GM19193 (cell line): ENCODE measurements around the gene SORCS2.

ENCODE experiments used
- POLR2A ChIP-seq: IDR thresholded peaks from 4 replicates; pipeline ENCODE4 v1.6.1; 2011; ENCODE audit not compliant: insufficient read depth, insufficient read length; ENCODE audit errors: extremely low read depth

The SORCS2 gene

GRCh38 chr4:7199771-7200441 is 7.6 kb downstream of the SORCS2 start:
- no peak for TF ChIP-seq POLR2A

- no peak for TF ChIP-seq POLR2A
These were observed 8.5 kb downstream of the SORCS2 start for GRCh38 chr4:7200801-7201200.

GRCh38 chr4:7201420-7202305 is 9.3 kb downstream of the SORCS2 start:
- no peak for TF ChIP-seq POLR2A

- TF ChIP-seq POLR2A: no peak
These were observed 10.1 kb downstream of the SORCS2 start for GRCh38 chr4:7202411-7202810.

- TF ChIP-seq POLR2A: no peak
These were observed 12.5 kb downstream of the SORCS2 start for GRCh38 chr4:7204656-7205387.

- no peak for TF ChIP-seq POLR2A
These were observed 14.0 kb downstream of the SORCS2 start for GRCh38 chr4:7206385-7206784.

GRCh38 chr4:7206911-7207567 is 14.7 kb downstream of the SORCS2 start:
- no peak for TF ChIP-seq POLR2A

- no peak for TF ChIP-seq POLR2A
These were observed 15.4 kb downstream of the SORCS2 start for GRCh38 chr4:7207628-7208231.

- no peak for TF ChIP-seq POLR2A
These were observed 16.4 kb downstream of the SORCS2 start for GRCh38 chr4:7208509-7209451.

- TF ChIP-seq POLR2A: no peak
These were observed 17.4 kb downstream of the SORCS2 start for GRCh38 chr4:7209699-7210098.

- no peak for TF ChIP-seq POLR2A
These were observed 18.5 kb downstream of the SORCS2 start for GRCh38 chr4:7210824-7211223.

- no peak for TF ChIP-seq POLR2A
These were observed 19.9 kb downstream of the SORCS2 start for GRCh38 chr4:7212101-7212674.

GRCh38 chr4:7212921-7213320 is 20.6 kb downstream of the SORCS2 start:
- no peak for TF ChIP-seq POLR2A
